ENCODE results near the gene ALX3.
A peak's percentile ranks its signal among the peaks of the same experiment; 100 is the strongest.

The ALX3 gene

GRCh38 chr1:110011527-110012041, 58.9 kb downstream of the ALX3 start:
- no peak overlapping the region for H3K27ac ChIP-seq
- DNase-seq (ENCODE audit: low read depth, low spot score): peak; percentile 16
